ENCODE measurements around the gene MYO1B.

Gene MYO1B

DNA sequence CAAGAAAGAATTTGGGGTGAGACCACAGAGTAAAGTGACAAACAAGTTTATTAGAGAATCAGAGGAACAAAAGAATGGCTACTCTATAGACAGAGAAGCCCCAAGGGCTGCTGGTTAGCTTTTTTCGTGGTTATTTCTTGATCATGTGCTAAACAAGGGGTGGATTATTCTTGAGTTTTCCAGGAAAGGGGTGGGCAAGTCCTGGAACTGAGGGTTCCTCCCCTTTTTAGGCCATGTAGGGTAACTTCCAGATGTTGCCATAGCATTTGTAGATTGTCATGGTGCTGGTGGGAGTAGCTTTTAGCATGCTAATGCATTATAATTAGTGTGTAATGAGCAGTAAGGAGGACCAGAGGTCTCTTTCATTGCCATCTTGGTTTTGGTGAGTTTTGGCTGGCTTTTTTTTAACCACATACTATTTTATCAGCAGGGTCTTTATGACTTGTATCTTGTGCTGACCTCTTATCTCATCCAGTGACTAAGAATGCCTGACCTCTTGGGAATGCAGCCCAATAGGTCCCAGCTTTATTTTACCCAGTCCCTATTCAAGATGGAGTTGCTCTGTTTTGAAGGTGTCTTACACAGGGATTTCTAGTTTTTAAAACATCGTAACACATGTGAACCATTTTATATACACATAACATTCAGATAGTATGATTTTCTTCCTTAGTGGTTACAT, 77.8 kb downstream of the MYO1B start:
- no peak for DNase-seq (ENCODE audit: low spot score)

DNA sequence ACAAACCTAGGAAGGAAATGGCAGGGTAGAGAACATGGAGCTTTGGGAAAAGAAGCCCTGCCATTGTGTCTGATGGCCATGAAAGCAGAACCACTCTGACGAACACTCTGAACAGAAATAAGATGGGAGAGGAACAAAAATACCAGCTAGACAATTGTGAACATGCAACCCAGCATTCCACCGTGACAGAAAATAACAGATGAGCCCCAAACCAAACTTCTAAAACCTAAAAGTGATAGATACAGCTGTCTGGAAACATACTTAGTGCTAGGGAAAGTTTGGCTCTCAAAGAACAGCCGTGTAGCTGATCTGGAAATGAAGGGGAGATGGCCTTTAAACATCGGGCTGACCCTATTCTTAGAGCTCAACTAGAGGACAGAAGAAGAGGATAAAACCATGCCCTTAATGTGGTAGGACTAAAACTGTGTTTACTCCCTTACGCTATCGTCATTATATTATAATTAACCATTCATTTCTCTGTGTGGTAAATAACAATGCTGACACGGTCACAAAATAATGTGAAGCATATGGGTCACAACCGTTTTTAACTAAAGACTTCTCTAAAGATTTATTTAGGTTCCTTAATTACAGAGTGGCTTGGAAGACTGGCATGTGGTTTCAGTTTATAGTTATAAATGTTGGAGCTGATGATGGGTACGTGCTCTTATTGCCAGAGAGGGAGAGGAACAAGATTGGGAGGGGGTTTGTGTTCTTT, 80.6 kb downstream of the MYO1B start:
- DNase-seq (ENCODE audit: low spot score) = no peak

DNA sequence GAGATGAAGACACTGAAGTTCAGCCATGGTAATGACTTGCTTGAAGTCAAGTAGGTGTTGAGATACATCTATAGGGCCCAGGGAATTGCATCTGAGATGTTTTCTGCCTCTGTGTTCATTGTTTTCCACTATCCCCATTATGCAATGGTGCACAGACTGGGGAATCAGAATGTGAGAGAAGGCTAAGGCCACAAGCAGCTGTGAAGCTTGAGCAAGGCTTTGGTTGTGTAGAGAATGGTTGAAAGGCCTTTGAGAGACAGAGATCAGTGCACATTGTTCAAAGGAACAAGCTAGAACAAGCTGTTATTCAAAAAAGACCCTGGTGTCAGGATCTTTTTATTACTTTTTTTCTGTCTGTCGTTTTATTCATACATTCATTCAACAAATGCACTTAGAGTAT, 82.3 kb downstream of the MYO1B start:
- no peak for DNase-seq (ENCODE audit: low spot score)

DNA sequence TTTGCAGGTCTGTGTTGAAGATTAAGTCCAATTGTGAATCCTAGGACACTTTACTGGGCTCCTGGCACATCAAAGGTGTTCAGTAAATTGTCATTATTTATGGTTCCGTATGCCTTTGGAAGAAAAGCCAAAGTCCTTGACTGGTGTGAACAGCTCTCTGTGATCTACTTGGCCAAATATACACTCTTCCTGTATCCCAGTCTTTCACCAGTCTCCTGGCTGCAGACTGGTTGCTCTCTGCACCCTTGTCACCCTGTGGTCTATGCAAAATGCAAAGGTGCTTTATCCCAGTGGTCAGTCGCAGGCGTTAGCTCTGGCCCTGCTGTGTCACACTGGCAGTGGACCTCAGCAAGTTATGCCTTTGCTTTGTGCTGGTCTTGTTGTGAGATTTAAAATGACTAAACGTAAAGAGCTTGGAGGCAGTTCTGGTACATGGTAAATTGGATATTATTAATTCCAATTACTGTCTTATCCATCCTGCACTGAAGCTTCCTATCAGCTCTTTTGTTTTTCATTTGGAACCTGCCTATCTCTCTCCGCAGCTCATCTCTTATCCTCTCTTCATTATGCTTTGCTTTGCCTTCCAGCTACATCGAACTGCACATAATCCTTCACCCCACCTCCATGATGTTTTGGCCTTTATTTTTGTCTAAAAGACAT, 83.1 kb downstream of the MYO1B start:
- no peak for DNase-seq (ENCODE audit: low spot score)

DNA sequence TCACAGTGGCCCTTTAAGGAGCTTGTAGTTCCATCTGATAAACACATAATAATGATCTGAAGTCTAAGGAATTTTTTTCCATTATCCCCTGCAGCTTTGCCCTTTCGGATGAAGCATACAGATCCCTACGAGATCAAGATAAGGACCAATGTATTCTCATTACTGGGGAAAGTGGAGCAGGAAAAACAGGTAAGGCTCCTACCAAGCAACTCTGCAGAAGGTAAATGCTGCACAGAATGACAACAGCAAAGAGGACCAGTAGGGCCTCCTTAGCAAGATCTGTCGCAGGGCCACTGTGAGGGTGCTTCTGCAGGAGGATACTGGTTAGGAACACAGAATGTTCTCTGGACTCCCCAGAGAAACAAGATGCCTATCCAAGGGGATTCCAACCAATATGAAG, 84.6 kb downstream of the MYO1B start:
- no peak for DNase-seq (ENCODE audit: low spot score)

GRCh38 chr2:191333911-191334357, 88.7 kb downstream of the MYO1B start:
- DNase-seq (ENCODE audit: low spot score) = peak; percentile 38

- no peak for DNase-seq (ENCODE audit: low spot score)
These were observed 90.8 kb downstream of the MYO1B start for GRCh38 chr2:191335875-191336464.

GRCh38 chr2:191341436-191341835, 96.2 kb downstream of the MYO1B start:
- no peak for DNase-seq (ENCODE audit: low spot score)

DNA sequence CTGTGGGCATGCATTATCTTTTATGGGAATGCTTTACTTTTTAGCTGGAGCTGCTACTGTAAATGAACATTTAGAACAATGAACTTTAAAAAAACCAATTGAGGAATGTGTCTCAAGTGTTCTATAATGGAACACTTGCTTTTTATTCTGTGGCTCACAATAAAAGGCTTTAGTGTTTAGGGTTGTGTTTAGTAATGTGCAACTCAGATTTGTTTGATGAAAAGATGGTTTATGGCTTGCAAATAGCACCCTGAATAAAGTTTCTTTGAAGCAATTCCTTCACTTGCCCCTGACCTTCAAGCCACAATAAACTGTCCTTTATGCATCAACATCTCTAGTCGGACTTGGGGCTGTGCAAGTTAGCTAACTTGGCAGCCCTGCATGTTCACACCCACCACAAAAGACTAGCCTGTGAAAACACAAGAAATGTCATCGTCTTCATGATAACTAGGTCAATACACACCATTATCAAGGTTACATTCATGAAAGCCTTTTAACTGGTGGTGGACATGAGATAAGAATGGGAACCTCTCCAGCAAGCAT, 98.7 kb downstream of the MYO1B start:
- DNase-seq (ENCODE audit: low spot score) = no peak

DNA sequence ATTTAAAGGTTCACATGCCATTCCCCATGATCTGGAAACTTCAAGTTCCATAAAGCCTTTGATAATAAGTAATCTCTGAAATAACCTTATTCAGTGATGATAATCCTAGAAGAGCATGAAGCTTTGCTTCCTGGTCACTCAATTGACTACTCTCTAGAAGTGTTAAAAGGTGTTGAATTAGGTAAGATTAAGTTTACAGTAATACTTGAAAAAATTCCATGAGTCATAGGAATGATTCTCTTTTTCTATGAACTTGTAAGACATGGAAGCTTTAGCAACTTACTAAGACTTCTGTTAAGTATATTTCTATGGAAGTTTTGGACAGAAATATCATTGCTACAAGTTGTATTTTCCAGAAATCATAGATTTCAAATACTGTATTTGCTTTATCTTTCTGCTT, 100.6 kb downstream of the MYO1B start:
- no peak for DNase-seq (ENCODE audit: low spot score)

DNA sequence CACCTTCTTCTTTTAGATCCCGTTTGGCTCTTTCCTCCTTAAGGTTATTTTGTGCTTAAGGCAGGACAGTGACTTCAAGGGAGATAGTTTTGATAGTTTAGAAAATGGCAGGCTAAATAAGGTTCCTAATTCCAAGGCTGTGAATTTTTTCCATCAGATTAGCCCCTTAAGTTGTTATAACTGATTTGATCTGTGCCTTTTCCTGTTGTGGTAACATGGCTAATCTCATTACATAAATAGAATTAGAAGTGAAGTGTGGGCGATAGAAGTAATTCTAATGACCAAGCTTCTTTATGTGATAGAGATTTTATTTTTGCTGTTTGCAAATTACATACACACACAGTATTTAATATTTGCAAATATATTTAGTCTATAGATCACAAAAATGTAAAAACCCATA, 102.0 kb downstream of the MYO1B start:
- DNase-seq (ENCODE audit: low spot score) = no peak

- DNase-seq (ENCODE audit: low spot score) = peak; percentile 16
These were observed 102.7 kb downstream of the MYO1B start for GRCh38 chr2:191347881-191348280.

DNA sequence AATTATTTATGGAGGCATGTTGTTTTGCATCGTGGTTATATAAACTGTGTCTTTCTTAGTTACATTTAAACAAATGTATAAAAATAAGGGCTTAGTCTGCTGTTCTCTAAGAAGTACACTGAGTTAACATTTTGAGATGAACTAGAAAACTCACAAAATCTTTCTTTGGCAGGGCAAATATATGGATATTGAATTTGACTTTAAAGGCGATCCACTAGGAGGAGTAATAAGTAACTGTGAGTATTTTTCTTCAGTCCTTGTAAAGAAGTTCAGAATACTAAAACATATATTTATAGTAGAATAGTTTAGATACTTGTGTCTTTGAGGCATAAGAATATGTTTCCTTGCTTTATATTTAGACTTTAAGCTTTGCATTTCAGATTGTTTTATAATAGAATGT, 104.8 kb downstream of the MYO1B start:
- no peak for DNase-seq (ENCODE audit: low spot score)

DNA sequence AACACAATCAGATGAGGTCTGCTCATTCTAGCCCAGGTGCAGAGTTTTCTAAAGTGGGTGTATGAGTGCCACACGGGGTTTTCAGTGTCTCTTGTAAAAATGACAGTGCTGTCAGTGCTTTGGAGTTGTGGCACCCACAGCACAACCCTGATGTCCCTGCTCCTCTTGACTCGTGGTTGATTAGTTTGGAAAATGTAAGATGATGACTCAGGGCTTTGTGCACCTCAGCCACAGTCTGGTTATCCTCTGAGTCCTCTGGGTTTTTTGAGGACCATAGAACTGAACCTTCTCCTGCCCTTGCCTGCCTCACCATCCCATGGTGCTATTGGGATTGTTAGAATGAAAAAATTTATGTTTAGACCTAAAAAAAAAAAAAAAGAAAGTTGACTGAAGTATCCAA, 105.6 kb downstream of the MYO1B start:
- peak; percentile 17 for DNase-seq (ENCODE audit: low spot score)

DNA sequence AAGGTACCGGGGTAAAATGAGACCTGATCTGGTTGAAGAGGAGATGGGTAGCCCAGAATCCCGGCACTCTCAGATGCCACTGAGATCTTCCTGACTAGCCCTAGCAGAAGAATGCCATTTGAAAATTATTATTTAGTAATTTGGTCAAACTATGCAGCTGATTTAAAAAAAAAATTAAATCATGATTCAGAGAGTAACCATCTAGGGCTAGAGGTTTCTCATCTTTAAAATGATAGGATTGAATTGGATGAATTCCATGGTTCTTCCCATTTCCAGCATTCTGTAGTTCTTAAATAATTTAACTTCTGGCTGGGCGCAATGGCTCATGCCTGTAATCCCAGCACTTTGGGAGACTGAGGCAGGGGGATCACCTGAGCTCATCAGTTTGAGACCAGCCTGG, 106.1 kb downstream of the MYO1B start:
- peak; percentile 22 for DNase-seq (ENCODE audit: low spot score)

DNA sequence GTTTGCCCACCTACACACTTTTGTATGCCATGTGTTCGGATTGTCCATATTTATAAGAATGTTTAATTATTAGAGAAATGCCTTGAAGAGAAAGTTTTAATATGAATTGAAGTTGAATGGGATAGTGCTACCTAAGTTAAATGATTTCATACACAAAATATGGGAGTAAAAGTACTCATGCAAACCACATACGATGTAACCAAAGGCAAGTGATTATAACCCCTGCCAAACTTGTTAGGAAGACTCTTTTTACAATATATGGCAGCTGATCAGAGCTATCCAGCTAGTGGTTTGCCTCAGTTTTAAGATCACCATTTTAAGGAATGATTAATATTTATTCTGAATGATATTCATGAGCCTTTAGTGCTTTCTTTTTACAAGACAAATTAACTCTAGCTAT, 106.7 kb downstream of the MYO1B start:
- no peak for DNase-seq (ENCODE audit: low spot score)

DNA sequence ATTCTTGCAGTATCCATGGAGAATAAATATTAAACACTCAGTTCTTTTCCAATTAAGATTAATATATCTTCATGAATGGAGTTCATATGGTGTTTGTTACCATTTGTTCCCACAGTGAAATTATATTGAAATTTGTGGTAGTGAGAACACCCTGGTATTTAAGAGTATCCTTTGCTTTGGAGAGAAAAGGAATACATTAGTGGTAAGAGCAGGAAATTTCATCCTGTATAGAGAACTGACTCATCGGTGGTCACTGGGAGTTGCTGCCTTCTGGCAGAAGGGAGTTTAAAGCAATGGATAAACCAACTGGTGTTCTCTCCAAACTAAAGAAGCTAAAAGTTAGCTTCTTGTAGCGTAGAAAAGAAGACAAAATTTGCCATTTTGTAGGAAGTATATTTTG, 107.3 kb downstream of the MYO1B start:
- DNase-seq (ENCODE audit: low spot score) = peak; percentile 41

DNA sequence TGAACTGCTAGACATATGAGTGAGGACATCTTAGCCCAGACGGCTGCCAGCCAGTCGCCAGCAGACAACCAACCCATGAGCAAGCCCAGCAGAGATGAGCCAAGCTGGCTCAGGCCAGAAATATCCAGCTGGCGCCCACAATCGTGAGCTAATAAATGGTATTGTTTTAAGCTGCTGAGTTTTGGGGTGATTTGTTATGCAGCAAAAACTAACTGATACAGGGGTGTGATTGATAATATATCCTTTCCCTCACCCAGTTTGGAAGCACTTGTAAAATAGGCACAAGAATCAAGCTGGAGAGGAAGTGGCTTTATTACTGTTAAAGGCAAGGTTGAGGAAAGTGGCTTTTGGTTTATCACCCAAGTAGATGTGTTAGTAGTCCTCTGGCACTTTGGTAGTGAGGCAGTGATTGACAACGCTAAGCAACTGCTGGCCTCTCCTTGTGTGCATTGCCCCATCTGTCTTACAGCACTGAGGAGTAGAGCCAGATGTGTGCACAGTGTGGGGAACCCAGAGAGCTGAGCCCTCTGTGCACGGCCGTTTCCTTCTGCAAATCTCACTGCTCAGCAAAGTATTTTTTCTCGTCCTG, 110.1 kb downstream of the MYO1B start:
- DNase-seq (ENCODE audit: low spot score) = no peak

GRCh38 chr2:191357678-191358077, 112.5 kb downstream of the MYO1B start:
- DNase-seq (ENCODE audit: low spot score) = no peak

- no peak for DNase-seq (ENCODE audit: low spot score)
These were observed 113.3 kb downstream of the MYO1B start for GRCh38 chr2:191358325-191359025.

DNA sequence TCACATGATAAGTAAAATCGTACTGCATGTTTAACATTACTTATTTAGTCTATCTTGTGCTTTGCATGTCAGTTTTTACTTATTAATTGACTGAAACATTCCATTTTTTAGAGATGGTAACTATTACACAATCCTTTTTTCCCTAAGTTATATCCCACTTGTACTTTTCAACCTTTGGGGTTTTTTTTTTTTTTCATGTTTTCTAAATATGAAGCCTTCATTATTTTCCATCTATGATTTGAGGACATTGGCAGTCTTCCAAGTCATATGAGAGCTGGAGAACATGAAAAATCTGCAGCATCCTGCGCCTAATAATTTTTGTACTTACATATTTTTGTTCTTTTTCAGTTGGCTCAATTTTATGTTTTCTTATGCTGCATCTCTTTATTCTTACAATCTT, 113.9 kb downstream of the MYO1B start:
- no peak for DNase-seq (ENCODE audit: low spot score)

DNA sequence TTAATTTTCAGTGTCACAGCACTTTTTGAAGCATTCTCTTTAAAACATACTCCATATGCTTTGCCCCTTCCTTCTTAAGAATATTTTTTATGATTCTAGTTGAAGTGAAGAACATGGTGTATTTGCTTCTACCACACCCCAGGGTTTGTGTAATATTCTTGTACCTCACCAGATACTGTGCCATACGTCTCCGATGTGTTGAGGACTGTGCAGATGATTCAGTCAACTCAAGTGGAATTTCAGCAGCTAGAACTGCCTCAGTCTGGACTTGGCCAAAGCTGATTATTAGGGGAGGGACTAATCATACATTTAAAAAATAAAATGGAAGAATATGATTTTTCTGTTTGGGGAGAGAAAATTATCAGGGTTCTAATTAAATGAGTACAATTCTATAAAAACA, 115.7 kb downstream of the MYO1B start:
- no peak for DNase-seq (ENCODE audit: low spot score)
